NT2/D1 (cell line): Measurements from ENCODE around the gene PALLD.

Experiments
- DNase-seq: peaks from one replicate; pipeline ENCODE4 v3.0.0-alpha.2; 2011; ENCODE audit warnings: low read depth, low spot score
- H3K27me3 ChIP-seq: 2 replicates; pipeline ENCODE4 v1.6.0; 2011; ENCODE audit warnings: mild to moderate bottlenecking; ENCODE audit not compliant: insufficient read length, insufficient read depth
- H3K36me3 ChIP-seq: 2 replicates; pipeline ENCODE4 v1.6.1; 2011; ENCODE audit warnings: mild to moderate bottlenecking, low read length, mixed read lengths; ENCODE audit not compliant: insufficient read depth, insufficient read length
- H3K4me1 ChIP-seq: 2 replicates; pipeline ENCODE4 v1.5.1; 2011; ENCODE audit not compliant: insufficient read depth, insufficient read length
- H3K4me3 ChIP-seq: 2 replicates; pipeline ENCODE4 v1.5.1; 2011; ENCODE audit warnings: low read depth; ENCODE audit not compliant: insufficient read length
- H3K9ac ChIP-seq: 2 replicates; pipeline ENCODE4 v1.6.0; 2011; ENCODE audit warnings: low read depth; ENCODE audit not compliant: insufficient read length
- H3K9me3 ChIP-seq: 2 replicates; pipeline ENCODE4 v1.5.1; 2011; ENCODE audit warnings: mild to moderate bottlenecking, low read length; ENCODE audit not compliant: insufficient read depth
- SUZ12 ChIP-seq: IDR thresholded peaks from 2 replicates; pipeline ENCODE4 v1.6.1; 2011; ENCODE audit not compliant: insufficient read length, insufficient read depth; ENCODE audit errors: extremely low read depth
- YY1 ChIP-seq: IDR thresholded peaks from 2 replicates; pipeline ENCODE4 v1.6.1; 2011; ENCODE audit not compliant: insufficient read length, insufficient read depth
- ZNF274 ChIP-seq: IDR thresholded peaks from 2 replicates; pipeline ENCODE4 v1.6.1; 2011; ENCODE audit warnings: mild to moderate bottlenecking, low read depth, low read length

The PALLD gene

DNA sequence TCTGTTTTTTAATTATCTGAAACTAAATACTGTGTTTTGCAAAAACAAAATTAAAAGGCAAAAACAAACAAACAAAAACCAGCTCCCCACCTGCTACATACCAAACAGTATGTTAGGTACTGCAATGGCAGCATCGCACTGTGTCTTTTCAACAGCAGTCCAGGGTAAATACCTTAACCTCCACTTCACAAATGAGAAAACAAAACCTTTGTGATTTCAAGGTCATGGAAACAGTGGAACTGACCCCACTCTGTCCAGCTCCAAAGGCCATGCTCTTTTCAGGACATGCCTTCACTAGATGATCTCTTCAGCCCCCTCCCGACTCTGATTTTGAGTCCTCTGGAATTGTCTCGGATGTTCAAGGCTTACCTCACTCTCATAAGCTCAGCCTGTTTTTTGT, 329.8 kb downstream of the PALLD start:
- no peak overlapping the region for H3K9ac ChIP-seq
- peaks cover 3% of the 10 kb centered on the region for H3K36me3 ChIP-seq
- H3K9me3 ChIP-seq = no peaks in the 10 kb centered on the region
- H3K4me3 ChIP-seq = no peak overlapping the region
- H3K27me3 ChIP-seq = no peaks in the 10 kb centered on the region
- TF ChIP-seq ZNF274 (no peak), YY1 (no peak), SUZ12 (no peak)
- peaks cover 2% of the 10 kb centered on the region for H3K4me1 ChIP-seq
- no peak for DNase-seq

- peaks cover 2% of the 10 kb centered on the region; the same call in 1 of the 2 replicates for H3K9me3 ChIP-seq
- peaks cover 2% of the 10 kb centered on the region for H3K4me1 ChIP-seq
- no peak for DNase-seq
- peak overlapping the region; percentile 42 for H3K9ac ChIP-seq
- H3K4me3 ChIP-seq = no peak overlapping the region
- no peaks in the 10 kb centered on the region for H3K27me3 ChIP-seq
- TF ChIP-seq YY1 = no peak
- TF ChIP-seq ZNF274 = no peak
- no peak for TF ChIP-seq SUZ12
- peaks cover 14% of the 10 kb centered on the region for H3K36me3 ChIP-seq
Measured at GRCh38 chr4:168830777-168831512, 334.1 kb downstream of the PALLD start.

GRCh38 chr4:168831585-168831918, 334.7 kb downstream of the PALLD start:
- no peak for DNase-seq
- Histone ChIP-seq H3K9me3 (peaks cover 6% of the 10 kb centered on the region; the same call in 1 of the 2 replicates), H3K36me3 (peaks cover 20% of the 10 kb centered on the region), H3K9ac (peak overlapping the region; percentile 42), H3K27me3 (no peaks in the 10 kb centered on the region), H3K4me3 (peak overlapping the region; percentile 81), H3K4me1 (peaks cover 2% of the 10 kb centered on the region)
- no peak for TF ChIP-seq ZNF274
- TF ChIP-seq SUZ12 = no peak
- TF ChIP-seq YY1 = no peak

DNA sequence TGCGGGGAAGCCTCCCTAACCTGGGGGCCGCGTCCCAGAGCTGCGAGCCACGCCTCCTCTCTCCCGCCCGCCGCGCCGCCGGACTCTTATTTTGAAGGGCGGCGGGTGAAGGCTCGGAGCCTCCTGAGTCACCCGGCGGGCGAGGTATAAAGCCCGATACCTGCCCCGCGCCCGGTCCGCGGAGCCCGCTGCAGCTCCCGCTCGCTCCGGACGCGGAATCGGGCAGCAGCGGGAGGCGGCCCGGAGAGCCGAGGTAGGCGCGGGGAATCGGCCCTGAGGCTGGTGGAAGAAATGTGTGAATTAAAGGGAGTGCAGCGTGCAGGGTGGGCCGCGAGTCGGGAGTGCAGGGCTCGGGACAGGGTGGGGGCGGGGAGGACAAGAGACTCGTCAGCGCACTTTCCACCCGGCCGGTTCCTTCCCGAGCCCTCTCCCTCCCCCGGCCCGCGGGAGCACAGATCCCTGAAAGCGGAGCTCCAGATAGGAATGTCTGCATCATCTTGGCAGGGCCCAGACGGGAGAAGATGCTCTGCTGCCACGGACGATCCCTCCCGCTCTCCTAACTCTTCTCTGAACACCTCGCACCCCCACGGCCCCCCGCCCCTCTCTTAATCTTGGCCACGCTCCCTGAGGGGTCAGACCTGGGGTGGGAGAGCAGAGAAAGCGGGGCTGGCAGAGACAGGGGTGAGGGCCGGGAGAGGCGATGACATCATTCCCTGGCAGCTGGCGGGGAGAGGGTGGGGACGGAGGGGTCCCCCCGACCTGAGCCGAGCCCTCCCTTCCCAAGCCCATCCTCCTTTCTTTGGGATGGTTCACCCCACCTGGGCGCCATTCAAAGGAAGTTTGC, 335.3 kb downstream of the PALLD start:
- H3K4me1 ChIP-seq = peaks cover 2% of the 10 kb centered on the region
- DNase-seq = peak; percentile 57
- peak overlapping the region; percentile 81 for H3K4me3 ChIP-seq
- peaks cover 6% of the 10 kb centered on the region; the same call in 1 of the 2 replicates for H3K9me3 ChIP-seq
- H3K27me3 ChIP-seq = no peaks in the 10 kb centered on the region
- H3K9ac ChIP-seq = peak overlapping the region; percentile 90
- peaks cover 25% of the 10 kb centered on the region for H3K36me3 ChIP-seq
- TF ChIP-seq ZNF274 (no peak), SUZ12 (no peak), YY1 (no peak)

DNA sequence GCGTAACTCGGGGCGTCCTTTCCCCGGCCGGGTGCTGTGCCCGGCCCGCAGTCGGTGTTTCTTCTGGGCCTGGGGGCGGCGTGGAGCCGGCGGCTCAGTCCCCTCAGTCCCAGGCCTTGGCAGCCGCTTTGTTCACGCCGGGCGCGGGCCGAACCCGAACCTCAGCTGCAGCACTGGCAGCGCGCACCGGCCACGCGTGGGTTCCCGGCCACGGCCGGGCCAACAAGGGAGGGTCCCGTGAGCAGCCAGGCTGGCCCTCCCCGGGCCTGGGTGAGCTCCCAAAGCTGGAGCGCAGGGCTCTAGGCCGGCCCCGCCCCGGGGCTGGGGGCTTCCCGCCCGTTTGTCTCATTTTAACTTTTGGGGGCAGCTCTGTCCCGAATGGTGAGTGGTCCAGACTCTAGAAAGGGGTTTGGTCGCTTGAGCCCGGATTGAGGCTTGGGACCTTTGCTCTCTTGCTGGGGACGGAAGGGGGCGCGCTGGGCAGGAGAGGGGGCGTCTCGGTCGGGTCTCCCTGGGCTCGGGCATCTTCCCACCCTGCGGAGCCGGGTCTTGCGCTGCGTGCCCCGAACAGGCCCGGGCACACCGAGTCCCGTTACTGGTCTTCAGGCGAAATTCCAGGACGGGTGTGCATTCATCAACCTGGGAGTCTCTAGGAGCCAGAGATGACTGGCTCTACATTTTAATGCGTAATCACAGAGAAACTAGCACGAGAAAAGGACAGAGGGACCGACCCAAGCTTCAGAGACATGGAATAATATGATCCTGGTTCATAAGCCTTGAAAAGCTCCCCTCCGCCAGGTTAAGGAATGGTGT, 336.1 kb downstream of the PALLD start:
- TF ChIP-seq ZNF274 (no peak), YY1 (no peak), SUZ12 (no peak)
- H3K4me3 ChIP-seq = peak overlapping the region; percentile 81
- peaks cover 6% of the 10 kb centered on the region; the same call in 1 of the 2 replicates for H3K9me3 ChIP-seq
- H3K4me1 ChIP-seq = peaks cover 2% of the 10 kb centered on the region
- peak overlapping the region; percentile 90 for H3K9ac ChIP-seq
- DNase-seq = peak; percentile 22
- no peaks in the 10 kb centered on the region for H3K27me3 ChIP-seq
- peaks cover 33% of the 10 kb centered on the region for H3K36me3 ChIP-seq

GRCh38 chr4:168833881-168834280, 337.0 kb downstream of the PALLD start:
- no peak for DNase-seq
- no peaks in the 10 kb centered on the region for H3K27me3 ChIP-seq
- H3K9ac ChIP-seq = peak overlapping the region; percentile 2
- peaks cover 36% of the 10 kb centered on the region for H3K36me3 ChIP-seq
- peaks cover 6% of the 10 kb centered on the region; the same call in 1 of the 2 replicates for H3K9me3 ChIP-seq
- H3K4me1 ChIP-seq = peaks cover 2% of the 10 kb centered on the region
- TF ChIP-seq SUZ12 (no peak), YY1 (no peak), ZNF274 (no peak)
- no peak overlapping the region for H3K4me3 ChIP-seq
